ENCODE results near the gene GPR15LG.

- no peak for TF ChIP-seq EZH2phosphoT487 (IDR thresholded peaks at IDR 0.05; ENCODE audit: insufficient read depth, low read depth)
- TF ChIP-seq EZH2 (IDR thresholded peaks at IDR 0.05; ENCODE audit: insufficient read depth, poor library complexity, severe bottlenecking) = no peak
Measured at GRCh38 chr10:84204610-84205009, 31.0 kb downstream of the GPR15LG start.
